Measurements from ENCODE around the gene ZDHHC19.
"Not testable (repeated sequence)": the region's sequence is repeated elsewhere in the genome, so short reads cannot be mapped to it uniquely, and the experiment has no call there.

ZDHHC19 gene

DNA sequence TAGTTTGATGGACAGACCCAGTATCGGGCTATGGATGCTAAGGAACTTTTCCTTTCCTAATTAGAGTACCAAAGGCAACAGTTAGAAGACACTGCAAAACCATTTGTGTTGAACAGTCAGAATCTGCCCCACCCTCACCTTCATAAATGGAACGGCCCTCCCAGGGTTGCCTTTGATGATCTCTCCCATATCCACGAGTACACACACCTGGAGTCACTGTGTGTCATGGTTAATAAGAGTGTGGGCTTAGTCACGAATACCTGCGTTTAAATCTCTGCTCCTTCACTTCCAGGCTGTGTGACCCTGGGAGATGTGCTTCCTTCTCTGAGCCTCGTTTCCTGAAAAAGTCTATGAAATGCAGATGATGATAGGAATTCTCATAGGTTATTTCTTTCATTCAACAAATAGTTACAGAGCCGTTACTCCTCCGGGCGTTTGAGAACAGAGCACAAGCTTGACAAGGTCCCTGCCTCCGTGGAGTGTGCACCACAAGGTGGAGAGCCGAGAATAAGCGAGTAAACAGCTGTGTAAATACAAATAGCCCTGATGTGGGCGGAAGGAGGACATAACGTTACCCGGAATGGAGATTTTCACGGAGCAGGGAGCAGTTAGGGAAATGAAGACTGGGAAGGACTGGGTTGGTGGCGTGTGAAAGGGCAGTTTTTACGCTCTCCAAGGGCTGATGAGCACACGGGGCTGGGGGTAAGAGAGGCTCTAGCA lies 11.8 kb upstream of the ZDHHC19 start:
- no peak for DNase-seq

DNA sequence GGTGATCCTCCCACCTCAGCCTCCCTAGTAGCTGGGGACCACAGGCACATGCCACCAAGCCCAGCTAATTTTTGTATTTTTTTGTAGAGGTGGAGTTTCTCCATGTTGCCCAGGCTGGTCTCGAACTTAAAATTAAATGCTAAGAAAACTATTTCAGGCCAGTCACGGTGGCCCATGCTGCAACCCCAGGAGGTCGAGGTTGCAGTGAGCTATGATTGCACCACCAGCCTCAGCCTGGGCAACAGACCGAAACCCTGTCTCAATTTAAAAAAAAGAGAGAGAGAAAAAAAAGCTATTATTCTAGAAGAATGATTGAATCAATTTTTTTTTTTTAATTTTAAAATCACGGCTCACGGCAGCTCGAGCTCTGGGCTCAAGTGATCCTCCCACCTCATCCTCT lies 9.8 kb upstream of the ZDHHC19 start:
- no peak for DNase-seq

DNA sequence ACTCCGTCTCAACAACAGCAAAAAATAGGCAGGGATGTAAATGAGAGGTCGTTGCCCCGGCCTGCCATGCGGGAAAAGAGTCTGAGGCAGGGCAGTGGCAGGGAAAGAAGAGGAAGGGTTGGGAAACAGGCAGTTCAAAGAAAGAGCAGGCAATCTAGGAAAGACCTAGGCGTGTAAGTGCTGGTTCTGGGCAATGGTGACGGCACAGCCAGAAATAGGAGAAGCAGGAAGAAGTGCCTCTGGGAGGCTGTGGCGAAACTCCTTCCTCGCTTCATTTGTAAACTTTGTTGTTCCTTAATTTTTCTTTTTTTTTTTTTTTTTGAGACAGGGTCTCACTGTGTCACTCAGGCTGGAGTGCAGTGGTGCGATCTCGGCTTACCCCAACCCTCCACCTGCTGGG lies 9.4 kb upstream of the ZDHHC19 start:
- DNase-seq = peak; percentile 47

DNA sequence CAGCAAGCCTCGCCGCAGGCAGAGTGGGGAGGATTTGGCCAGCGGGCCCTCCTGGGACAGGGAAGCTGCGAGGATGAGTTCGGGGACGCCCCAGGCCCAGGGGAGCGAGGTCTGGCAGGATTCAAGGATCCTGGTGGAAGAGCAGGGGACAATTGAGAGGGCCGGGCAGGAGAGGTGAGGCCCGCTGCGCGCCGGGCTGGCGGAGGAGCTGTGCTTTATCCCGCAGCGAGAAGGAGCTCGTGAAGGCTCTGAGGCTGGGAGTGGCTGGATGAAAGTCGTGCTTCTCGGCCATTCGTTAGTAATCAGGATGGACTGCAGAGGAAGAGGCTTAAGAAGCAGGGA lies 8.7 kb upstream of the ZDHHC19 start:
- DNase-seq = no peak

DNA sequence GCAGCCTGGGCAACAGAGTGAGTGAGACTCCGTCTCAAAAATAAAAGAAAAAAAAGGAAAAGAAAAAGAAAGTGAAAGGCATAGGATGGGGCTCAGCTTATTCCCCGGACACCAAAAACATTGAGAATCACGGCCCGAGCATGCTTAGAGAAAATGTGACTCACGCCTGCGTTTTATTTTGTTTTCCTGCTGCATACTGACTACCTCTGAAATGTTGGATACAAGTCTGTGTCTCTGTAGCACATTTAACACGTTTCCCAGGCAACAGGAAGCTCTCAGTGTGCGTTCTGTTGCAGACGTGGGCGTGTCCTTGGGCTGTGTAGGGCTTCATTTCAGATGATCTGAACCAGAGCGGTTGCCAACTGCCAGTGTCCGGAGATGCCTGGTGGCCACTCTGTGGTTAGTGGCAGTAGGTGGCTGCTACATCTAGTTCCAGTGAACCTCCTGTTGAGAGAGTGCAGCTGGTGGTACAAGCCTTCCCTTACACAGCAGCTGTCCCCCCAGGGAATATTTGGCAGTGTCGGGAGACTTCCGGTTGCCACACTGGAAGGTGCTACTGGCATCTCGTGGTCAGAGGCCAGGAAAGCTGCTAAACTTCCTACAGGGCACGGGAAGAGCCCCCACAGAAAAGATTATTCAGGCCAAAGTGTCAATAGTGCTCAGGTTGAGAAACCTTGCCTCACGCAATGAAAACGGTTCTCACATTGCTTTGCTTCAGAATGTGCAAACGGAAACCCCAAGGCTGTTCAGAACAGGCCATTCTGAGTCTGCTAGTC lies 8.2 kb upstream of the ZDHHC19 start:
- DNase-seq = peak; percentile 74

DNA sequence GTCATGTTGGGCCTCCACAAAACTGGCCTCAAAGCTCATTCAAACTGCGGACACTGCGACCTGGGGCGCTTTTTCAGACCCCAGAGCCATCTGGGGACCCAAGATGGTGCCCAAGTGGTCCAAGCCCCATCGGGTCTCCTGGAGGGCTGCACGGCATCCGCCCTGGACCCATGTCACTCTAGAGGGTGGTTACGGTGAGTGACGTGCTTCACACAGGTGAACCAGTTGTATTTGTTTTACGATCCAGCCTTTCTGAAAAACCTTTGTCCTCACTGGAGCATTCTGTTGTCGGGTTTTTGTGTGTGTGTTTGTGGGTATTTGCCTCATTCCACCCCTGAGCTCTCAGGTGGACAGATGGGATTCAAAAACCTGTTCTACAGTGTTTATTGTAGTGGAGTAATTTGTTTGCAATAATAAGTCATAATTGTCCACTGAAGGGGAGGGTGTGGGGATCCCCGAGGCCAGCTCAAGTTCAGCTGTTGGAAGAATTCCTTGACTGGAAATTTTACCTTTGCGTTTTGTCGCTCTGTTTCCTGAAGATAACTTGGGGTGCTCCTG lies 7.0 kb upstream of the ZDHHC19 start:
- no peak for DNase-seq

DNA sequence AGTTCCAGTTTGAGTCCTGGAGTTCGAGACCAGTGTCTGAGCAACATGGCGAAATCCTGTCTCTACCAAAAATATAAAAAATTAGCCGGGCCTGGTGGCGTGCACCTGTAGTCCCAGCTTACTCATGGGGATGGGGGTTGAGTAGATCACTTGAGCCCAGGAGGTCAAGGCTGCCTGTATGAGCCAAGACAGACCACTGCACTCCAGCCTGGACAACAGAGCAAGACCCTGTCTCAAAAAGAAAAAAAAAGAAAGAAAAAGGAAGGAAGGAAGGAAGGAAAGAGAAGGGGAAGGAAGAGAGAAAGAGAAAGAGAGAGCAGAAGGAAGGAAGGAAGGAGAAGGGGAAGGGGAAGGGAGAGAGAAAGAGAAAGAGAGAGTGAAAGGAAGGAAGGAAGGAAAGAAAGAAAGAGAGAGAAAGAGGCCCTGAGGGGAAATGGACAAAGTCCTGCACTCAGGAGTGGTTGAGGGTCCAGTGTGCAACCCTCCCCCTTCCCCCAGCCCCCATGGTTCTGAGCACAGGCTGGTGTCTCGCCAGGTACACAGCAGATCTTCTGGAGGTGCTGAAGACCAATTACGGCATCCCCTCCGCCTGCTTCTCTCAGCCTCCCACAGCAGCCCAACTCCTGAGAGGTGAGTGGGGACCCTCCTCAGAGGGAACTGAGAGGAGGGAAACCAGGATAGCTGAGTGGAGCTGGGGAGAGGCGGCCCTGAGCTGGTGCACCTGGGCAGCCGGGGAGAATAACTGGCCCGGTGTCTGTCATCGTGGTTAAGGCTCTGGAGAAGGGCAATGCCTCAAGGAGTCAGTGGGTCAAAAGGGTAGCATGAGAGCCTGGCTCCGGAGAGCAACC lies 6.3 kb upstream of the ZDHHC19 start:
- no peak for DNase-seq

DNA sequence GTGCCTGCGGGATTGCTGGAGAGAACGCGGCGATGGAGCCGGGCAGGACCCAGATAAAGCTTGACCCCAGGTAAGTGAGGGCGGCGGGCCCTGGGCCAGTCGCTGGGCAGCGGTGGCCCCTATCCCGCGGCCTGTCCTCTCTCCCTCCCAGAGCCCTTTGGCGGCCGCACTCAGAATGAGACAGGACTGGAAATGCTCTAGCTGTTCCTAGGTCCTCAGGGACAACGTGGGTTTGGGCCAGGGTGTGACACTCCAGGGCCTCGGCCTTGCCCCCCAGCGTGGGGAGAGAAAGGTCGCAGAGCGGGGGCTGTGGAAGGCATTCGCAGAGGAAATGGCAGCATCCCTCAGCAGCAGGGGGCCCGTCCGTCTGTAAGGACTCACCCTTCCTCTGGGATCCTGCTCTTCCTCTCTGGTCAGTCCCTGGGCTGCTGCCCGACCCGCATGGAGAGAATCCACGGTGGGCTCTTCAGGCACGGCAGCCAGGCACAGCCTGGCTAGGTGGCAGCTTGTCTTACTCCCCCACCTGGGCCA lies 5.5 kb upstream of the ZDHHC19 start:
- DNase-seq = no peak

DNA sequence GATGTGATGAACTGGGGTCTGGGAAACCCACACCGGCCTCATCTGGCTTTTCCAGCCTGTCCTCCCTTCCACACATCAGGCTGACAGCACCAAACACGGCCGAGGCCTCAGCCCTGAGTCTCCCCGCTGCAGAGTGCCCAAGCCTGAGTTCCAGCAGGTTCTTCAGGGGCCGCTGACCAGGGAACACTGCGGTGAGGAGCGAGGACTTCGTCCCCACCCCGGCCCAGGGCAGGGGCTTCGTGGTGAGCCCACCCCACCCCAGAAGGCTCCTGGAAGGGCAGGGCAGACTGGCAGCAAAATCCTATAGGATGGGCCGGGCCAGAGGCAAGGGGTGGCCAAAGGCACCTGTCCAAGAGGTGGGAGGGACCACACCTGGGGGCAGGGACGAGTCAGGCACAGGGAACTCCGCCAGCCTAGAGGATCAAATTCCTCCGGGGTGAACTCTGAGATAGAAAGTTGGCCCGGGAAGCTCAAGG lies 4.9 kb upstream of the ZDHHC19 start, which contains the start of gene SLC51A:
SLC51A (plus strand) TSS at position 446 of the 476 bp plus-strand sequence. CDS start 179 bp downstream, outside the sequence.
- no peak for DNase-seq

DNA sequence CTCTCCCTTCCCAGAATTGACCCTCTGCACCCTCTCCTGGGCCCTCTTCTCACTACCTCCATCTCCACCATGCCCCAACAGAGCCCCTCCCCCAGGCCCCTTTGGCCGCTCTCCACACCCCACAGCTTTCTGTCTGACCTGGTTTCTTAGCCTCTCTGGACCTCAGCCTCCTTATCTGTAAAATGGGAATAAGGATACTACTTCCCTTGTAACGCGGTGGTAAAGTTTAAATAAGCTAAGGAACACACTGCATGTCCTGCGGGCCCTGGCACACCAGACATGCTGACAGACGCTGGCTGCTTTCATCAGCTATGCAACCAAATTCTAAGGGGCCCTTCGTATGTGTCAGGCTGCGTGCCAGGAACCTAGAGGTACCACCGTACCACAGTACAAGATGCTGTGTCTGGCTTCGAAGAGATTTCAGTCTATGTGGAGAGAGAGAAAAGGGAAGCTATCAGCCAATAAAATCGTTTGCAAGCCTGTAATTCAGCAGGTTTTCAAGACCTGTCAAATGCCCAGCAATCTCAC lies 4.4 kb upstream of the ZDHHC19 start:
- DNase-seq = no peak

DNA sequence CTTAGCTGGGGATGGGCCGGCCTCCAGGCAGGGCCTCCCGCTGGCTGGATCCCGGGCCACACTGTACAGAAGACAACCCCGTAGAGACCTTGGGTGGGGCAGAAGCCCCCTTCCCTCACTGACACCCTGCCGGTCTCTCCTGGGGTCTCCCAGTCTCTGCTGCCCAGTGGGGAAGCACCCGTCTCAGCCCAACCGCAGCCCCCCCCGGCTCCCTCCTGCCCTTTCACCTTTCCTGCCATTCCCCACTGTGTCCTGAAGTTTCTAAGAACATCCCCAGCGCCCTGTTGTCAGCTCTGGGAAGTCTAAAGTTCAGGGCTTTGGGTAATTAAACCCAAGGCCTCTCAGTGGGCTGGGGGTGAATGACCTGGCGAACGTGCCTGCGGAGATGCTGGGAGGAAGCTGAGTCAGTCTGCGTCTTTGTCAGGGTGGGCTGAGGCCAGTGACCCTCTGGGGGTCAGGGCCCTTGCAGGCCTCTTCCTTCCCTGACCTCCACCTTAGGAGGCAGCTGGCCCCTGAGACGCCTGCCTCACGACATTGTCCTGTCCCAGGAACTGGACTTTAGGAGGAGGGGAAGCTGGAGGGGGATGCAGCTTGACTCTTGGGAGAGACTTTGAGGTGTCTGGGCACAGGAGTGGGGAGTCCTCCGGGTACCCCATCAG lies 3.7 kb upstream of the ZDHHC19 start:
- no peak for DNase-seq

DNA sequence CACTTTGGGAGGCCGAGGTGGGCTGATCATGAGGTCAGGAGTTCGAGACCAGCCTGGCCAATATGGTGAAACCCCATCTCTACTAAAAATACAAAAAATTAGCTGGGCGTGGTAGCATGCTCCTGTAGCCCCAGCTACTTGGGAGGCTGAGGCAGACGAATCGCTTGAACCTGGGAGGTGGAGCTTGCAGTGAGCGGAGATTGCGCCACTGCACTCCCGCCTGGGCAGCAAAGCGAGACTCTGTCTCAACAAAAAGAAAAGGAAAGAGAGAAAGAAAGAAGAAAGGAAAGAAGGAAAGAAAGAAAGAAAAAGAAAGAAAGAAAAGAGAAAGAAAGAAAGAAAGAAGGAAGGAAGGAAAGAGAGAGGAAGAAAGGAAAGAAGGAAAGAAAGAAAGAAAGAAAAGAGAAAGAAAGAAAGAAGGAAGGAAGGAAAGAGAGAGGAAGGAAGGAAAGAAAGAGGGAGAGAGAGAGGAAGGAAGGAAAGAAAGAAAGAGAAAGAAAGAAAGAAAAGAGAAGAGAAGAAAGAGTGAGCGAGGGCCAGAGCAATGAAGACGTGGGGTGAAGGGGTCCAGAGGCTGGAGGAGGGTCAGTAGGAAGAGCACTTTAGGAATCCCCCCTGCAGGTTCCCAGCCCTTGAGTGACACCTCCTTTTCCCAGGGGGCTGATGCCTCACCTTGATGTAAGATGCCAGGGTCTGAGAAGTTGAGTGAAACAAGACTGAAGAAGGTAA lies 1.1 kb downstream of the ZDHHC19 start:
- DNase-seq = not testable (repeated sequence)

DNA sequence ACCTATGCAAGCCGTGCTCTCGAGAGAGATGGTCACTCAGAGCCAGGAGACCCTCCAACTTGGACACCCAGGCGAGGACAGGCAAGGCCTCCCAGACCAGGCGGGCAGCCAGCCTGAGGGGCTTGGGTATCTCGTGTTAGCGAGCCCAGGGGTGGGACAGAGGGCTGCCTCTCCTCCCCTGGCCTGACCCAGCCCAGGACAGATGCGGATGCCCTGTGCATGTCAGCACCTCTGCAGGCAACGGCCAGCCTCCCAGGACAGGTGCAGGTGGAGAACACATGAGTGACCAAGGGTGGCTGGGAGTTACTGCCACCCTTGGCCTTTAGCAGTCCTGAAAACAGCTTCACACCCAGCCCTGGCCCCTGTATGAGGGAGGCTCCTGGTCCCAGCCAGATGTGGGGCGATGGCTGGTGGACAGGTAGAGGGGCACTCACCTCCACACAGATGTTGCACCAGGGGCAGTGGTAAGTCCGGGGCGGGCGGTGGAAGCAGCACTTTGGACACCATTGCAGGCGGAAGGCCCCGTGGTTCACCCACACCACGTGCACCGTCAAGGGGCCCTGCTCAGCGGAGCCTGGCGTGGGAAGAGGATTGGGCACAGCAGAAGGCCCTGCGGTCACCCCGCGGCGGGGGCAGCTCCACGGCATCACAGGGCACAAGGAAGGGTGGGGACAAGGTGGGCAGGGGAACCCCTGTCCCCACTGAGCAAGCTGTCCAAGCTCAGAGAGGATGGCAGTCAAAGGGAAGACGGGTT lies 2.1 kb downstream of the ZDHHC19 start:
- no peak for DNase-seq

DNA sequence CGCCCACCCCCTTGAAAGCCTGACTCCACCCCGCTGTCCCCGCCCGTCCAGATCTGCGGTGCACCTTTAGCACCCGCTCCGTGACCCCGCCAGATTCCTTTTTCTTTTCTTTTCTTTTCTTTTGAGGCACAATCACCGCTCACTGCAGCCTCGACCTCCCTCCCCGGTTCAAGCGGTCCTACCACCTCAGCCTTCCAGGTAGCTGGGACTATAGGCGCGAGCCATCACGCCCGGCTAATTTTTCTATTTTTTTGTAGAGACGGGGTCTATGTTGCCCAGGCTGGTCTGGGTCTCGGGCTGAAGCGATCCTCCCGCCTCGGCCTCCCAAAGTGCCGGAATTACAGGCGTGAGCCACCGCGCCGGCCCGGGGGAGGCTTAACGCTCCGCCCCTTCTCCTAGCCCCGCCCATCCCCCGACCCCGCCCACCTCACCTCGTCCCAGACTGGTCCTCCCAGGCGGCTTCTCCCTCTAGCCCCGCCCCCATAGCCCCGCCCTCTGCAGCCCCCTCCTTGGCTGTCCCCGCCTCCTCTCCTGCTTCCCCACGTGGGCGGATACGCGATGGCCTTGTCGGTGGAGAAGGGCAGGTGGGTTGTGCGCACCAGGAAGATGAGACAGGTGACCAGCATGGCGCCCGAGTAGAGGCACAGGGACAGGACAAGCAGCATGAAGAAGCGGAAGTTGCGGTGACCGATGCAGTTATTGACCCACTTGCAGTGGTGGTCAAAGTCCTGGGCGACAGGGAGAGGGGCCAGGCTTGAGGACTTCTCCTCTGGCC lies 3.2 kb downstream of the ZDHHC19 start:
- DNase-seq = peak; percentile 84

DNA sequence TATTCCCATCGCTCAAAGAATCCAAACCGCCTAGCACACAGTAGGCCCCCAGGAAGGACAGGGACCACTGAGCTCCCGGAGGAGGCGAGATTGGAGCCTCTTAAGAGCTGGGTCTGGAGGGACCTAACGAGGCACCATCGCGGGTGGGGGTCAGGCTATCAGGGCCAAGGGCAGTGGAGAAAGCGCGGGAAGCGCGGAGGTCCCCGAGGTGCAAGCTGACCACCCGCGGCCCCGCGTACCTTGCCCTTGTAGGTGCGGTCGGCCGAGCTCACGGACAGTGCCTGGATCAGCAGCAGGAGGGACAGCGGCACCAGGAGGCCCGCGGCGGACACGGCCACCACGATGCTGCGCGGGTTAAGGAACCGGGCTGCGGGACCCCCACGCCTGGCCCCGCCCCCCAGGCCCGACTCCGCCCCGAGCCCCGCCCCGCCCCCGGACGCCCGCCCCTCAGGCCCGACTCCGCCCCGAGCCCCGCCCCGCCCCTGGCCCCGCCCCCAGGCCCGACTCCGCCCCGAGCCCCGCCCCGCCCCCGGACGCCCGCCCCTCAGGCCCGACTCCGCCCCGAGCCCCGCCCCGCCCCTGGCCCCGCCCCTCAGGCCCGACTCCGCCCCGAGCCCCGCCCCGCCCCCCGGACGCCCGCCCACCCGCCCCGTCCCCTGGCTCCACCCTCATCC lies 3.9 kb downstream of the ZDHHC19 start:
- no peak for DNase-seq

DNA sequence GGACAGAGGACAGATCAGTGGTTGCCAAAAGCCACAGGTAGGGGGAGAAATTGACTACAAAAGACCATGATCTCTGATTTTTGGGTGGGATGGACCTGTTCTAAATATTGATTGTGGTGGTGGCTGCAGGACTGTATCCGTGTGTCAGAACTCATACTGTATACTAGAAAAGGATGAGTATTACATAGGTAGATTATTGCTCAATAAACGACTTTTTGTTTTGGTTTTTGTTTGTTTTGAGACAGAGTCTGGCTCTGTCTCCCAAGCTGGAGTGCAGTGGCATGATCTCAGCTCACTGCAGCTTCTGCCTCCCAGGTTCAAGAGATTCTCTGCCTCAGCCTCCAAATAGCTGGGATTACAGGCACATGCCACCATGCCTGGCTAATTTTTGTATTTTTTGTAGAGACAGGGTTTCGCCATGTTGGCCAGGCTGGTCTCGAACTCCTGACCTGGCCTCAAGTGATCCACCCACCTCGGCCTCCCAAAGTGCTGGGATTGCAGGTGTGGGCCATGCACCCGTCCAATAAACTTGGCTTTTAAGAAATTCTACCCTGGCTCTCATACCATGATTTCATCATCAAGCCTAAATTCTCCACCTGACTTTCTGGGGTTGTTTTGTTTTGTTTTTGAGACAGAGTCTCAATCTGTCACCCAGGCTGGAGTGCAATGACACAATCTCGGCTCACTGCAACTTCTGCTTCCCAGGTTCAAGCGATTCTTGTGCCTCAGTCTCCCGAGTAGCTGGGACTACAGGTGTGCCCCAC lies 5.6 kb downstream of the ZDHHC19 start:
- not testable (repeated sequence) for DNase-seq

DNA sequence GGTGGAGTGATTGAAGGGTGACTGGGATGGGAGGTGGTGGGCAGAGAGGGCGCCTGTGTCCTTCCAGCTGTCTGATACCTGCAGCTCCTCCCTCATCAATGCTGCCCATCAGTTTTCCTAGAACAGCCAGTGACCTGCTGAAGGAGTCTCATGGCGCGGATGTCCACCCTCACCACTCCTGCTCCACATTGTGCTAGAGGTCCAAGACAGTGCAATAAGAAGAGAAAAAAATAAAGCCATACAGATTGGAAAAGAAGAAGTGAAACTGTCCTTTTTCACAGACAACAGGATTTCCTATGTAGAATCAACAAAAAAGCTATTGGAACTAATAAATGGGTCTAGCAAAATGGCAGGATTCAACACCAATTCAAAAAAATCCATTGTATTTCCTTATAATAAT lies 7.4 kb downstream of the ZDHHC19 start:
- no peak for DNase-seq

DNA sequence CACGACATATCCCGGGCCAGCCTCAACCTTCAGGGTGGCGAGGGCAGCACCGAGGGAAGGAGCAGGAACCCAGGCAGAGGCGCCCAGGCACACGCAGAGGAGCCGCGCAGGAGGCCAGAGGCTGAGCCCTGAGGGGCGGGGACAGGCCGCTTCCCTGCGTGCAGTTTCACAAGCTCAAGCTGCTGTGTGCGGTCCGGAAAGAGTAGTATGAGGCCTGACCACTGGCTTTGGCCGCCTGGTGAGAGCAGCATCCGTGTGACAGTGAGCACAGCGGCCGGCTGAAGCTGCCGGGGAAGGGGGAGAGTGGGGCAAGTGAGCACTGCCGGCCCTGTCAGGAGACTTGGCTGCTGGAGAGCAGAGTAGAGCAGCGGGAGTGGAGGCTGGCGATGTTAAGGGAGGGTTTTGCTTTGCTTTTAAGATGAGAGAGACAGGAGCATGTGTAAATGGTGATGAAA lies 8.7 kb downstream of the ZDHHC19 start:
- peak; percentile 61 for DNase-seq

Data from CD4-positive, alpha-beta T cell treated with Interleukin-15 for 1 hour (primary cell).